Esophagus squamous epithelium (tissue), 4 donors: ENCODE results near the gene GAB3.

Experiments
- CTCF ChIP-seq, 6 experiments: fragments of 450-650 bp in 4 of 6; fragments of 200-600 bp in 2 of 6; sonication (generic) in 2 of 6; IDR thresholded peaks; one replicate each; pipeline ENCODE4 v1.5.1; 2016 to 2019; ENCODE audit warnings: antibody characterized with exemption in 6 of 6, mild to moderate bottlenecking in 4 of 6, moderate library complexity in 4 of 6
- POLR2A ChIP-seq, 4 donors: fragments of 450-650 bp; IDR thresholded peaks; one replicate each; pipeline ENCODE4 v1.6.1; 2017; ENCODE audit warnings: antibody characterized with exemption in 4 of 4, mild to moderate bottlenecking in 4 of 4, moderate library complexity in 3 of 4

GRCh38 chrX:154655786-154656185 is 95.1 kb downstream of the GAB3 start:
- TF ChIP-seq CTCF (IDR thresholded peaks at IDR 0.05) = no peak
- TF ChIP-seq POLR2A (IDR thresholded peaks at IDR 0.05) = no peak
